NCI-H2081 treated with DMSO at 0.1 percent for 48 hours (cell line): ENCODE results near the gene SMIM44.
A peak's percentile ranks its signal among the peaks of the same experiment; 100 is the strongest.

Source experiments
- DNase-seq: peaks from one replicate; lab custom pipeline; 2025; lab: John Stamatoyannopoulos, UW

Gene SMIM44

DNA sequence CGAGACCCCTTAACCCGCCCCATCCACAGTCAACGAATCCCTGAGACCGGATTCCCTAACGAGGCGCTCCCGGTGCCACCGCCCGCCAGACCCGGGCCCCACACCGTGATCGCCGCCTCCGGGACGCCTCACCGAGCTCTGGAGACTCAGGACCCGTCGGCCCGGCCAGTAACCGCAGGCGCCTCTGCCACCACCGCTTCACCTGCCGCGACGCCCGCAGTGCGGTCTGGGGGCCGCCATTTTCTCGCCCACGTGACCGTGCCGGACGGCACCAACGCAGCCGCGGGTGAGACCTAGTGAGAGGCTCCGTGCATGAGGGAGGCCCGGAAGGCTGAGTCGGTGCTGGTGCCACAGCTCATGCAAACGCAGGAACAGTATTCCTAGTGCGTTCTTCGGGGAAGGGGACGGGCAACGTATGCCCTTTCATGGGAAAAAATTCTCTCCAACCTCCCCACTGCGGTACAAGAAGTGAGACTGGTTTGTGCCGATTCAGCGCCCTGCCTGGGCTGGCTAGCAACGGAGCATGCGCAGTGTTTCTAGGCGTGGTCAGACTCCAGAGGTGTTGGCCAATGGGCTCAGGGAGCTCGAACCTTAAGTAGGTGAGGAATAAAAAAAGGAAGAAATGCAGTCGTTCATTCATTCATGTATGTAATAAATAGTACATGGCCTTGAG lies 17.3 kb upstream of the SMIM44 start, which contains the start of gene DOHH:
DOHH (minus strand) TSS at position 246 of the 673 bp plus-strand sequence. CDS start 3,860 bp downstream, outside the sequence.
- peak; percentile 91 for DNase-seq

DNA sequence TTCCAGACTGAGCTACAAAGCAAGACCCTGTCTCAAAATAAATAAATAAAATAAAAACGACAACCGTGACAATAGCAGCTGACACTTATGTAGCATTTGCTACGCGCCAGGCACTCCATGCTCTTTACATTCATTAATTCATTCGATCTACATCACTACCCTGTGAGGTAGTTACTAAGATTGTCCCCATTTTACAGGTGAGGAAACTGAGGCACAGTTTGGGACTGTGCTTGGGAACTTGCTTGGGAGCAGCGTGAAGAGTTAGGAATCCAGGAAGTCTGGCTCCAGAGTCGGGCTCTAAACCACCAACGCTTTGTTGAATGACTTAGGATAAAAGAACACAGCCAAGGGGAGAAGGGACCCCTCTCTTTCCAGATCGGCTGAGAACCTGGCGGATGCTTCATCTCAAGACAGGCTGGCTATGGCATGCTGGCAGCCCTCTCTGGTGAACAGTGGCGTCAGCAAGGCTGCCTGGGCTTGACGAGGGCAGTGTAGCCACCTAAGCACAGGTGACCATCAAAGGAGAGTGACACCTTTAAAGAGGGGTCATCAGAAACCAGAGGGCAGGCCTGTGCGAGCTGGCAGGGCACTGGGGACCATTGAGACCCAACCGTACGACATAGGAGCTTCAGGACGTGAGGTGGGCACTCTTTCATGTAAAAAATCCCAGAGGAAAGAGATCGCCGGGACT lies 16.6 kb upstream of the SMIM44 start:
- DNase-seq: no peak

- DNase-seq: no peak
Observed at GRCh38 chr19:3497757-3498520, 14.7 kb upstream of the SMIM44 start.

DNA sequence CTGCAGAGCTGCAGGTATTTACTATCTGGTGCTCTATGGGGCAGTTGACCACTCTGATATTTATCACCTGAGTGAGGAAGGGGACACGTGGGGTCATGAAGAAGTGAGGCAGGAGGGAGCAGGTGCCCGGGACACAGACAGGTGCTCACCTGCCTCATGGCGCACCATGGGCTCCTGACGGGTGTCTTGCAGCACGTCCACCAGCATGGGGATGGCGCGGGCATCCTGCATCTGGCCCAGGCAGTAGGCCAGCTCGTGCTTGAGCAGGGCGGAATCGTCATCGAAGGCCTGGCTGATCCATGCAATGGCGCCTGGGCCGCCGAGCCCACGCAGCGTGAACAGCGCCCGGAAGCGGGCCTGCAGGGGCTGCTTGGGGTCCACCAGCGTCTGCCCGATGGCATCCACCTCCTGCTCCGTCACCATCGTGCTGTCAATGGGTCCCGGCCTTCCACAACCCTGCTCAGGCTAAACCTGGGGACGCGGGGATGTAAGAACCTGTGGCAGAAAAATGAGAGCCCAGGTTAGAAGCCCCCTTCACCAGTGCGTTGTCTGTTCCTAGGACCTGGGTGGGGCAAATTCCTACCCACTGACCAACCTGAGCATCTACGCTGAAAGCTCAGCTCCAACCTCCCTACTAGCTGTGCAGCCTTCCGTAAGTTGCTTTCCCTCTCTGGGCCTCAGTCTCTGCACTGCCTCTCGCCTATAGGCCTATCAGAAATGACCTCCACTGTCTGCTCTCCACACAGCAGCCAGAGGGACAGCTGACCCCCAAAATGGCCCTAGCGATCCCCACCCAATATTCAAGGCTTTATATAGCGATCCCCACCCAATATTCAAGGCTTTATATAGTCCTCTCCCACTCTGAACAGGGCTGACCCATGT lies 13.4 kb upstream of the SMIM44 start:
- no peak for DNase-seq

DNA sequence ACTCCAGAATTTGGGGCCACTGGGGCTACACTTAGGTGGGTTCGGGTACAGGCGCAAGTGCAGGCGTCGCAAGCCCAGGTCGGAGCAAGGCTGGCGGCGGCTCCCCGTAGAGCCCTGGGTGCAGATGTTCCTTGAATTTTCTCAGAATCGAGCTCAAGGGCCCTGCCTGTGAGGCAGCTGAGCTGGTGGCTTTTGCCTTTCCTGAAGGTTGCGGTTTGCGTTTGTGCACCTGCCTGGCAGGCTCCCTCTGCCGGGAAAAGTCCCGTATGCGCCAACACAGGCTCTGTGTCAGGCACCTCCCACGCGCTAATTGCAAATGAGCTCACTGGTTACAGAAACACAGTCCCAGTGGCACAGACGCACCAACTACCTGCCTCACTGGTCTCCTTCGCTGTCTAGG lies 11.3 kb upstream of the SMIM44 start:
- no peak for DNase-seq

- no peak for DNase-seq
Observed at GRCh38 chr19:3494051-3494450, 10.8 kb upstream of the SMIM44 start.

DNA sequence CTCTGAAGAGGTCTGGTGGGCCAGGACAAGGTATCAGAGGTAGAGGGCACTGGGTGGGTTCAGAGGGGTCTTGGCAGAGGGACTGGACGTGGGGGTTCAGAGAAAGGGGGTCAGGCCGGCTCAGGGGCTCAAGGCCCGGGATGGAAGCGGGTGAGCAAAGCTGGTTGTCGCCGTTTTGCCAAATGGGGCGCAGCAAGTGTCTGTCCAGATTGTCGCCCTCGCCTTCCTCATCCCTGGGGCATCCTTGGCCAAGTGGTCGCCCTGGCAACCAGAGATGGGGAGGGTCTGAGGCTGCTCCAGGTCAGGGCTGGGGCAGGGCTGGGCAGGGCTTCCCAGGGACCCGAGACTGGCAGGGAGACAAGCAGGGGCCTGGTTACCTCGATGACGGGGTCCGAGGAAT lies 10.4 kb upstream of the SMIM44 start:
- no peak for DNase-seq

GRCh38 chr19:3492919-3493318 lies 9.7 kb upstream of the SMIM44 start:
- no peak for DNase-seq

DNA sequence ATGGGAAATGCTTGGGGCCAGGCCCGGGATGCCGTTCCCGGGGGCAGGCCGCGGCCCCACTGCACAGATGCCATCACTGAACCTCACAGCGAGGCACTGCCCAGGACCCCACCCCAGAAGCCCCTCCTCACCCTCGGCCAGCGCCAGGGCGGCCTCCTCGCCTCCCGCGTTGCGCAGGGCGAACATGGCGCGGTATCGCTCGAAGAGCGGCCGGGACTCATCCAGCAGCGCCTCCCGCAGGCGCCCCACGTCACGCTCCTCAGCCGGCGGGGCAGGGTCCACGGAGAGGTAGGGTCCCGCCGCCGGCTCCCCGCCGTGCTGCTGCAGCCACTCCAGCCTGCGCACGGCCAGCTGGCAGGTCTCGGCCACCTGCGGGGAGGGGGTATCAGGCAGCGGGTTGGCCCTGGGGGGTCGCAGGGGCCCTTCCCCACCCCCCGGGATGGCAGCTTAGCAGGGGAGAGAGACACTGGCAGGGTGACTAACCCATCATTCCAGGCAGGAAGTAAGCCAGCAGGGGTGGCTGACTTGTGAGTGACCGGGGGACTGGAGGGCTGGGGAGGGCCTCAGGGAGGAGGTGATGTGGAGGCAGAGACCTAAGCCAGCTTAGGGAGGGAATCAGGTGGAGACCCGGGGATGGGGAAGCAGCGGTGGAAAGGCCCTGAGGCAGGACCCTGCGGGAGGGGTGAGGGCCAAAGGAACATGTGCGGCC lies 9.0 kb upstream of the SMIM44 start:
- DNase-seq: no peak

DNA sequence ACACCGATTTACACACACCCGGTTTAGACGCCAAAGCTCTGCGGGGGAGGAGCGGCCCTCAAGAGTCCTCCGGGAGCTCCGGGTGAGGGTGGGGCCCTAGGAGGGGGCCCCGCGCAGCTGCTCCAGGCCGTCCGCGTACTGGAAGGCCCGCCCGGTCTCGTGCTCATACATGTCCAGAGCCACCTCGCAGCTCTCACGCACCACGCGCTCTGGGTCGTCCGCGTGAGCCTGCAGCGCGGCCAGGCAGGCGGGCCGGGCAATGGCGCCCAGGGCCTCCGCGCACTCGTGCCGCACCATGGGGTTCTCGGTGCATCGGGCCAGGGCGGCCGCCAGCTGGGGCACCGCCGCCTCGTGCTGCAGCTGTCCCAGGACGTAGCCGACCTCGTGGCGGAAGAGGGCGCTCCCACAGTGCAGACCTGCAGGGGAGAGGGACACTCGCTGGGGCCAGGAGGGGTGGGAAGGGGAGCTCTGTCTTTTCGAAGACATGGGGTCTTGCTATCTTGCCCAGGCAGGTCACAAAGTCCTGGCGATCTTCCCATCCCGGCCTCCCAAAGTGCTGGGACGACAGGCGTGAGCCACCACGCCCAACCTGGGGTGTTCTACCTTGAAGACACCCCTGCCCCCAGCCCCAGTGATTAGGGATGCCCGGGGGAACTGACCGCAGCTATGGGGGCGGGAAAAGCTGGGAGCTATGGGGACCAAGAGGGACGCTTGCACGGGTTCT lies 8.3 kb upstream of the SMIM44 start:
- no peak for DNase-seq

GRCh38 chr19:3482507-3483225 lies 575 bp downstream of the SMIM44 start:
- no peak for DNase-seq

- no peak for DNase-seq
Observed at GRCh38 chr19:3481241-3482090, 1.8 kb downstream of the SMIM44 start.

DNA sequence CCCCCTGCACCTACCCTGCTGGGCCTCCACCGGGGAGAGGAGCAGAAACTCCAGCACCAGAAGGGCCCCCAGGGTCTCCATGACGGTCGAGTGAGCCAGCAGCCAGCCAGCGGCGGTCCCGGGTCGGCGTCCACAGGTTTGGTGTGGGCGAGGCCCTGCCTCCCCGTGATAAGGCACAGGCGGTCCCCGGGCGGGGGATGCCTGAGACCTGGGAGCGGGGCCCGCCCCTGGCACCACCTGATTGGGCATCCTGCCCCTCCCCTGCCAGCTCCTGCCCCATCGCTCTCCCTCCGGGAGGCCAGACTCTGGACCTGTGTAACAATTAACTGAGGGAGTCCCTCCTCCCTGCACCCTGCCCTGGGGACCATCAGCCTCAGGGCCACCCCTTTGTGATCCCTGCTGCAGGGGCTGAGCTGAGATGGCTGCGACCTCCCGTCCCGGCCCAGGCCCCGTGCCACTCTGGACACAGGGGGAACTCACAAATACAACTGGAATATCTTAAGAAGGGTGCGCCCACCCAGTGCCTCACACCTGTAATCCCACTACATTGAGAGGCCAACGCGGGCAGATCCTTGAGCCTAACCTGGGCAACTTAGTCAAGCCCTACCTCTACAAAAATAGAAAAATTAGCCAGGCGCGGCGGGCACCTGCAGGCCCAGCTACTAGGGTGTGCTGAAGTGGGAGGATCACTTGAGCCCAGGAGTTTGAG lies 2.7 kb downstream of the SMIM44 start, which contains the start of gene SMIM24:
SMIM24 (minus strand) TSS at position 143 of the 709 bp plus-strand sequence; CDS start at position 81, 62 bp downstream.
- DNase-seq: no peak

DNA sequence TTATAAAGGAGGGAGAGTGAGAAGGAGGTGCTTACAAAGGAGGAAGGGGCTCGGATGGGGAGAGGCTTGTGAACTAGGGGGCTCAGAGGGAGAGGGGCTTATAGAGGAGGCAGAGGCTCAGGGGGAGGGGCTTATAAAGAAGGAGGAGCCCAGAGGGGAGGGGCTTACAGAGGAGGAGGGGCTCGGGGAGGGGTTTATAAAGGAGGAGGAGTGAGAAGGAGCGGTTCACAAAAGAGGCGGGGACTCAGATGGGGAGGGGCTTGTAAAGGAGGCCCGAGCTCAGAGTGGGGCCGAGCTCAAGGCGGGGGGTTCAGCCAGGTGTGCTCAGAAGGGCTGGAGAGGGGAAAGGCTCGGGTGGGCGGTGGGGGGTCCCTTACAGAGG lies 3.4 kb downstream of the SMIM44 start:
- no peak for DNase-seq

GRCh38 chr19:3479177-3479833 lies 3.9 kb downstream of the SMIM44 start:
- no peak for DNase-seq

DNA sequence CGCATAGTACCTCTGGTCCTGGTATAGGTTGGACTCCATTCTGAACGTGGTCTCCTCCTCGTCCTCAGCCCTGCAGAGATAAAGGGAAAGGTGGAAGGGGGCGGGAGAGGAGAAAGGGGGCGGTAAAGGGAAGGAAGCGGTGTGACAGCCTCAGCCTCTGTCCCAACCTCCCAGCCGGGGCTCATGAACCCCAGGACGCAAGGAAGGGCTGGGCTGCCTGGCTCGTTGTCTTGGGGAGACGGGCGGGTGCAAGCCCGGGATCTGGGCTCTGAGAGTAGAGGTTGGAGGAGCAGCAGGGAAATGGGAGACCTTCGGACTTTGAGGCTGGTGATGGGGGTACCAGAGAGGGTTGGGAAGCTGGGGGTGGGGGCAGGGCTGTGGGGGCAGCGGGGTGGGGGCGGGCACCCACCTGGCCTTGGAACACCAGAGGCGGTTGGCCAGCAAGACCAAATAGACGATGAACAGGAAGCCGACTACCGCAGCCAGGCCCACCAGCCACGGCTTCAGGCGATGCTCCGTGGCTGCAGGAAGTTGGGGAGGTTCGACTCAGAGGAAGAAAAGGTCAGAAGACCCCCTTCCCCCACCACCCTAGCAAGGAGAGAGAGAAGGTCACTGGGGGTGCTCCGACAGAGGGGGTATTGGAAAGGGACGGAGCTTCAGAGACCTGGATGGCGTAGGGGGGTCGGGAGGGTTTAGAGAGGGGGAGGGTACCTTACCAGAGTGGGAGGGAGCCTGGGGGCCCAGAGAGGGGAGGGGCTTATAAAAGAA lies 4.6 kb downstream of the SMIM44 start:
- DNase-seq: no peak

DNA sequence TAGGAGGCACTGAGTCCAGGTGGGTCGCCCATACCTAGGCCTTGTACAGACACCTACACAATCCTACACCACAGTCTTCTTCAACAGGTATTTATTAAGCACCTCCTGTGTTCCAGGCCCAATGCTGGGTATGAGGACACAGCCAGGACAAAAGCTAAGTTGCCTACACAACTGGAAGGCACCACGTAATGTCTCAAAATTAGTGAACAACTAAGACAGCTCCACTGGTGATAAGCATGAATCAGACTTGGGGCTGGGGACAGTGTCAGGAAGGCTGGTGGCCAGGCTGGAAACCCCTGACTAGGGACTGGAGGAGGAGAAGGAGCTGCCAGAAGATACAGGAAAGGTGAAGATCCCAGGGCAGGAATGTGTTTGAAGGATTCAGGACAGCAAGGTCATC lies 5.3 kb downstream of the SMIM44 start:
- no peak for DNase-seq
